GM21737 (cell line): ENCODE measurements around the gene TTPAL.

Experiments used
- ATAC-seq: cut with Tn5 transposase; IDR thresholded peaks from one replicate; pipeline ENCODE4 v1.9.1; 2021; ENCODE audit warnings: mild to moderate bottlenecking, moderate library complexity; ENCODE audit not compliant: unreplicated experiment

TTPAL gene

GRCh38 chr20:44439318-44439717 is 36.4 kb upstream of the TTPAL start:
- ATAC-seq: no peak

DNA sequence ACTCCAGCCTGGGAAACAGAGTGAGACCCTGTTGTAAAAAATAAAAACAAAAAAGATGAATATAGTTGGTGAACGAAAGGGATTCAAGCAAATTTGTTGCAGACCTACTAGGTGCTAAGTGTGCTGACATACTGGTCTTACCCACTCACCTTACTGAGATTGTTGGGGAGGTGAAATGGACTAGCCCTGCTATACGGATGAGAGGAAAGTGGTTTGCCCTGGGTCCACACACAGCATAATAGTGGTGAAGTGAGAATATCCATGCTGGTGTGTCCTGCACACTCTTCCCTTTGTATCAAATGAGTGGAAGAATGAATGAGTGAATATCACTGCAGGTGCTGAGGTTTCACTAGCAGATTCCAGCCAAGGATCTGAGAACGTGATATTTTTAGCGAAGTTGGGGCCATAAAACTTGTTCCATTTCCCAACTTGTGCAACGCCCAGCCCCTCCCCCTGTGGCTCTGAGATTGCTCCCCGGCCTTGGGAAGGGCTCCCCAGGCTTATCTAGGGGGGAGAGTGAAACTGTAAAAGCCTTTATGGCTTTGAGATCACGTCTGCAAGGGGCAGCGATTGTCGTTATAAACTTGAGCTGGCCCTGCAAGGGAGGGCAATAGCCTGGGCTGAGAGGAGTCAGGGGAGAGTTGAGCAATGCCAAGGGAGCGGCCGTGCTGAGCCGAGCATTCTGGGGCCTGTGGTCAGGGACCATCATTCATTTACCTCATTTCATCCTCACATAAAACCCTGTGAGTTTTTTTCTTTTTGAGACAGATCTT is 33.2 kb upstream of the TTPAL start:
- ATAC-seq: no peak

DNA sequence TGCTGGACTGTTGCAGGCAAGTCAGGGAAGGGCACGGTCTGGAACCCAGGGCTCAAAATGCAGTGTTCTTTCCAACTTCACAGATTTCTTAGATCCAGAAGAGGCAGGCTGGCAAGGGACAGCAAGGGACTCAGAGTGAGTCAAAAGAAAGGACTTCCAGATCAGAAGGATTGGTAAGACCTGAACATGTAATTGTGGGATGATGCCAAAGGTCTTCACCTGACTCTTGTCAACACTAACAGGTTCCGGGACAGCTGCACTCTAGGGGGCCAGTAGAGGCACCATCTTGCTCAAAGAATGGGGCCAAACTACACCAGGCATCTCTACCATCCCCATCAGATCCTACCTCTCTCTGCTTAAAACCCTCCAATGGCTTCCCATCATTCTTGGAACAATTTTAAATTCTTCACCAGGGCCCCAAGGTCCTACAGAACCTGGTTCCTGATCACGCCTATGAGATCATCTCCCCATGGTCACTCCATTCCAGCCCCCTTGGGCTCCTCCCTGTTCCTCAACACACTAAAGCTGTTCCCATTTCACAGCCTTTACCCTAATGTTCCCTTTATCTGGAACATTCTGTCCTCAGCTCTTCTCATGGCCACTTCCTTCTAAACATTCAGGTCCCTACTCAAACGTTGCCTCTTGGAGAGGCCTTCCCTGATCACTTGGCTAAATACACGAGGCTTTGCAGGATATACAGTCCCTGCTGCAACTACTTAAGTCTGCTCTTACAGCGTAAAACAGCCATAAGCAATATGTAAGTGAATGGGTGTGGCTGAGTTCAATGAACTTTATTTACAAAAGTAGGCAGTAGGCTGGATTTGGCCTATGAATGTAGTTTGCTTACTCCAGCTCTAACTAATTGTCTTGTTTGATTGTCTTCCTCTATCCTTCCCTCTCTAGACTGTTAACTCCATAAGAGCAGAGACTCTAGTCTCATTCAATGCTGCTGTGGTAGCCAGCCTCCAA is 29.6 kb upstream of the TTPAL start:
- no peak for ATAC-seq

DNA sequence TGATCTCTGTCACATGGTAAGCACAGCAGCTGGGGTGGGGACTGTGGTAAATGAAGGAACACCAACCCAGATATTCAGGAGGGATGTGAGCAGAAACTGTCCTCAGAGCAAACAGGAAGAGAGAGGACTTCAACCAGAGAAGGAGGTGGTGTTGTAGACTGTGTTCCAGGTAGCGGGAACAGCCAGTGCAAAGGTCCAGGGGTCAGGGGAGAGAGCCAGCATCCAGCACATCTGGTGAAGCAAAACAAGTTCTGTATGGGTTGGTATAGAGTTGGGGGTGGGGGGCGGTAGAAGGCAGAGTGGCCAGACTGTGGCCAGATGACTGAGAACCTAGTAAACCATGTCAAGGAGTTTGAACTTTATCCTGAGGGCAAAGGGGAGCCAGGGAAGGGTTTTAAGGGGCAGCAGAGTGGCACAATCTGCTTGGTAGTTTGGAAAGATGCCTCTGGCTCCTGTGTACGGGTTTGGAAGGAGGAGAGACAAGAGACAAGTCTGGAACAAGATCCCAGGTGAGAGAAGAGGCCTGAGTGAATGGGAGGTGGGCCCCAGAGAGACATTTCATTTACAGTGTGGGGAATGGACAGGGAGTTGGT is 27.8 kb upstream of the TTPAL start:
- no peak for ATAC-seq

DNA sequence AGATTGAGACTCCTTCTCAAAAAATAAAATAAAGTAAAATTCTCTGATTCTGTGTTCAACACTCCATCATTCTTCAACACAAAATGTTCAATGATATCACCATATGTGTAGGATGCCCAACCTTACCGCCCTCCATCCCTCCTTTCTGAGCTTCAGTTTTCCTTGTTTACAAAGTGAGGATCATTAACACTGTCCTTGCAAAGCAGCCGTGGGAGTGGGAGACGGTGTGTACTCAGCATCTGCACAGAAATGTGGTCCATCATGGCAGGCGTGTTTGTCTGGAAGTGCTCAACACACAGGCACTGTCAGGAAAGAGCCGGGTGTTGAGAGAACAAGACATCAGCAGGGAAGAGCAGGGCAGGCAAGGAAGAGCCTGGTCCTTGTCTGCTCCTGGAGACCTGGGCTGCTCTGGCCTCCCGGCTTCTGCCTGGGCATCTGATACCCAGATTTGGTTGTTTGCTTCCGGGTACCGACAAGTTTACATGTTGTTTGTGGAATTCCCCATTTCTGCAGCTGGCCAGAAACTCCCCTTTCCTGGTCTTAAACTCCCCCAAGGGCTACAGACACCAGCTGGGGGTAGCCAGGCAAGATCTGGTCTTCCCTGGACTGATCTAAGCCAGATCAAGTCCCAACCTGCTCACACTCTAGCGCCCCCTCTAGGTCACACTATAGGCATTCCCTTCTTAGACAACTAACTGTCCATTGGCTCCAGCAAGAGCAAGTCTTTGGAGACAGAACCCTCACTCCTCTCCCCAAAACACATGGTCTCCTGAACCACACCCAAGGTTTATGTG is 26.7 kb upstream of the TTPAL start:
- ATAC-seq: no peak

DNA sequence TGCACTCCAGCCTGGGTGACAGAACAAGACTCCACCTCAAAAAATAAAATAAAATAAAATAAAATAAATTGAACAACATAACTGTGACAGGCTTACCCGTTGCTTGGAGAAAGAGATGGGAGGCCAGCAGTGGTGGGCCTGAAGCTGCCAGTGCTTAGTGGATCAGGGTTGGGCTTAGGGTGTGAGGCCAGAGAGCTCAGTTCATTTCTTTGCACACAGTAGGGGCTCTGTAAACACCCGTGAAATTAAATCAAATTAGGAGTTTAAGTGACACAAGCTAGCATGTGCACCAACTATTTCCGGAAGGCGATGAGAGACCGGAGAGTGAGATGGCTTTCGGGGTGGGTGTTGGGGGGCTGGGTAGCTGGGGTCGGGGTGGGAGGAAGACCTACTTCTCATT is 25.8 kb upstream of the TTPAL start:
- no peak for ATAC-seq

- no peak for ATAC-seq
Observed at GRCh38 chr20:44450281-44450889, 25.3 kb upstream of the TTPAL start.

GRCh38 chr20:44450903-44451450 is 24.7 kb upstream of the TTPAL start:
- no peak for ATAC-seq

- no peak for ATAC-seq
Observed at GRCh38 chr20:44454306-44454963, 21.2 kb upstream of the TTPAL start.

DNA sequence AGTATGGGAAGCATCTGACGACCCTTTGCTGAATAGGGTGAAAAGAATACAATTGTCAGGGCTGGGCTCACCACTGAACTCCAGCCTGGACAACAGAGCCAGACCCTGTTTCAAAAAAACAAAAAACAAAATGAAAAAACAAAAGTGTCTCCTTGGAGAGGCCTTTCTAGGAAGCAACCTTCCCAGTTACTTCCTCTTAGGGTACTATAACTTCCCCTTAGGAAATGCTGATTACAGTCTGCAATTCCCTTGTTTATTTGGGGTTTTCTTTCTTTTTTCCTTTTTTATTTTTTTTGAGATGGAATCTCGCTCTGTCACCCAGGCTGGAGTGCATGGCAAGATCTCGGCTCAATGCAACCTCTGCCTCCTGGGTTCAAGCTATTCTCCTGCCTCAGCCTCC is 20.5 kb upstream of the TTPAL start:
- ATAC-seq: no peak

- no peak for ATAC-seq
Observed at GRCh38 chr20:44456611-44457010, 19.1 kb upstream of the TTPAL start.

GRCh38 chr20:44457016-44457415 is 18.7 kb upstream of the TTPAL start:
- no peak for ATAC-seq

DNA sequence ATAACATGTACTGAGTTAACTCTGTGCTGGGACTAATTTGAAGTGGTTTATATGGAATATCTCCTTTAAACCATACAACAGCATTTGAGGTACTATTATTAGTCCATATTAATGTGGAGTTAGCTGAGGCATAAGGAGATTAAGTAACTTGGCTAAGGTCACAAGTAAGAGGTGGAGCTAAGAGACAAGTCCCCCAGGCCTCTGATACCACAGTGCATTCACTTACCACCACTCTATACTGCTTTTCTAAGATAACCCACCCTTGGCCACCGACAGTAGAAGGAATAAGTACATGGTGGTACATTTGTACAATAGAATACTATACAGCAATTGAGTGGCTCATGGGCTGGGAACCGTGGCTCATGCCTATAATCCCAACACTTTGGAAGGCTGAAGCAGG is 16.4 kb upstream of the TTPAL start:
- ATAC-seq: no peak

DNA sequence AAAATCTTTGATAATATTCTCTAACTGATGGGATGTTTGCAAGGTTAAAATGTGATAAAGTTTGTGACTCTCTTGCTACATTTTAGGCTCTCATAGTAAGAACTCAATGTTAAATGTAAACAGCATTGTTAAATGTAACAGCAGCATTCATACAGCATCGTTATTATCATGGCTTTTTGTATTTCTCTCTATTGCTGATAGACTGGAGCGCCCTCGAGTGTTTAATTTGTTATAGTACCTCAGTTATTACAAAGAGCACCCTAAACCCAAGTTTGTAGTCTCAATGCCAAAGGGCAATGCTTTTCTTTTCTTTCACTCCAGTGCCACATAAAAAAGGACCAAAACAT is 14.9 kb upstream of the TTPAL start:
- ATAC-seq: no peak

- no peak for ATAC-seq
Observed at GRCh38 chr20:44461142-44461802, 14.4 kb upstream of the TTPAL start.

- no peak for ATAC-seq
Observed at GRCh38 chr20:44461803-44462174, 13.9 kb upstream of the TTPAL start.

DNA sequence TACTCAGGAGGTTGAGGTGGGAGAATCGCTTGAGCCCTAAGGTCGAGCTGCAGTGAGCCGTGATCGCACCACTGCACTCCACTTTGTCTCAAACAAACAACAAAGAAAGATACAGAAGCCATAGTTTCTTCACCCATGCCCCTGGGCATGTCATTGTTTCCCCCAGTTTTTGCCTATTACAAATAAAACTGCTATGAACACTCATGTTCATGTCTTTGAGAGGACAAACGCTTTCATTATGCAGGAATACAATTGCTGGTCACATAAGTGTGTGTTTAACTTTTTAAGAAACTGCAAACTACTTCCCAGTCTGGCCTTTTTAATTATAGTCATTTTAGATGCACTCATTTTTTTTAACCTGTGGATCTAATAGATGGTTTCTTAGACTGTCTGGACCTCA is 12.2 kb upstream of the TTPAL start:
- ATAC-seq: no peak

- no peak for ATAC-seq
Observed at GRCh38 chr20:44464514-44464913, 11.2 kb upstream of the TTPAL start.

DNA sequence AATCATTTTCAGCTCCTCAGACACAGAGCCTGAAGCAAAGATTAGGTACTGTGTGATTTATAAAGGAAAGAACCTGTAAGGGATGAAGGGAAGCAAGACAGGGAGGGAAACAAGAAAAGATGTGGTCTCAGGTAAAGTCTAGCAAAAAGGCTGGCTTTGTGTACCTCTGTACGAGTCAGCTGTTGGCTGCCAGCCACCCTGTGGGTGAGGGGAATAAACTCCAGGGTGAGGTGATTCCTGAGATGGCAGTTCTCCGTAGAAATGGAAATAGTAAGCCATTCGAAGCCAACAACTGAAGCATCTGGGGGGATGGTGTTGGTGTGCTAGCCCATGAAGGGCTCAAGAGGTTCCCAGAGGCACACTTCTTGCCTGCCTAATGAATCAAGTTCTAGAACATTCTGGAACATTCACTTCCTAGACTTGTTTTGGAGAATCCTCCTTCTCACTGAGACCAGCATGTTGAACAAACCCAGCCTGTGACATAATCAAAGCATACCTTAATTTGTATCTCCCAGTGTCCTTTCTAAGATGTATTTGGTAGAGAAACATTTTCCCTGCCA is 10.6 kb upstream of the TTPAL start:
- ATAC-seq: no peak
